Kasumi-1 (cell line): ENCODE results near the gene UACA.

Experiments used
- DNase-seq, 2 experiments: peaks; one replicate each; lab custom pipeline; 2025; lab: John Stamatoyannopoulos, UW

UACA gene

GRCh38 chr15:70783041-70783440 is 19.7 kb upstream of the UACA start:
- no peak for DNase-seq

- DNase-seq = no peak
These were observed 17.9 kb upstream of the UACA start for GRCh38 chr15:70781236-70781635.

- DNase-seq = no peak
These were observed 15.1 kb upstream of the UACA start for GRCh38 chr15:70778258-70779076.

- DNase-seq = no peak
These were observed 14.0 kb upstream of the UACA start for GRCh38 chr15:70777170-70777926.

- DNase-seq = no peak
These were observed 11.8 kb upstream of the UACA start for GRCh38 chr15:70775160-70775559.

GRCh38 chr15:70772402-70772801 is 9.0 kb upstream of the UACA start:
- DNase-seq = no peak

- no peak for DNase-seq
These were observed 7.5 kb upstream of the UACA start for GRCh38 chr15:70770863-70771262.

- no peak for DNase-seq
These were observed 5.0 kb upstream of the UACA start for GRCh38 chr15:70768257-70768883.

GRCh38 chr15:70767667-70768066 is 4.3 kb upstream of the UACA start:
- no peak for DNase-seq

- no peak for DNase-seq
These were observed 3.2 kb upstream of the UACA start for GRCh38 chr15:70766597-70766996.

- no peak for DNase-seq
These were observed 2.3 kb upstream of the UACA start for GRCh38 chr15:70765504-70766281.

- DNase-seq = no peak
These were observed 782 bp upstream of the UACA start for GRCh38 chr15:70763950-70764730.

- no peak for DNase-seq
These were observed 764 bp downstream of the UACA start for GRCh38 chr15:70762469-70763119.

GRCh38 chr15:70761931-70762468 is 1.4 kb downstream of the UACA start:
- no peak for DNase-seq

GRCh38 chr15:70761046-70761445 is 2.3 kb downstream of the UACA start:
- DNase-seq = no peak

GRCh38 chr15:70758790-70759462 is 4.4 kb downstream of the UACA start:
- no peak for DNase-seq

GRCh38 chr15:70757627-70758026 is 5.7 kb downstream of the UACA start:
- no peak for DNase-seq

- DNase-seq = no peak
These were observed 8.5 kb downstream of the UACA start for GRCh38 chr15:70754862-70755261.

GRCh38 chr15:70753101-70753829 is 10.1 kb downstream of the UACA start:
- no peak for DNase-seq
